ENCODE measurements around the gene SYCP3. TPM values are rescaled to one million over a fixed set of nuclear protein-coding genes. Genes with fewer than 3 reads are reported as not detected.
A peak's percentile ranks its signal among the peaks of the same experiment; 100 is the strongest.

Gene SYCP3
- total and polyA plus RNA-seq, 7 experiments from 2014 or later, result 0.23 to 0.87 (median 0.56) TPM; not detected in 2

DNA sequence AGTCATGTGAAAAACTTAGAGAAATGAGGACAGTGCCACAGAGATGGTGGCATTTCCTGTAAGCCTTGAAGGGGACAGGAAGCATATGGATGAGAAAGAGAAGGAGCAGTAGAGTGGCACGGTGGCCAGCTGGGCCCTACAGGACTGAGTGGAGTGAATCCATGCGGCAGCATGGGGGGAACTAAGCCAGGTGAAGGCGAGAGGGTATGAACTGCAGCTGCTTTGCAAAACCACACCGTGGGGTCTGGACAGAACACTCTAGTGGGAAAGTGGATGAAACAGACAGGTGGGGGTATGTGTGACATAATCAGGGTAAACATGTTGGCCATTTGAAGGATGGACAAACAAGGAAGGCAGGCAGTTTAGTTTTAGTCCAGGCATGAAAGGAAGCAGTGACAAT, 10.4 kb upstream of the SYCP3 start:
- Histone ChIP-seq H3K36me3 (ENCODE audit: control insufficient read depth in 2 of 3, insufficient read depth in 3 of 3, low read length in 3 of 3) (peaks cover 0 to 61% (median 7%) of the 10 kb centered on the region in 3 experiments), H3K4me1 (ENCODE audit: control insufficient read depth in 2 of 2, insufficient read depth in 2 of 2, low read length in 2 of 2) (no peaks in the 10 kb centered on the region)
- intact Hi-C loops (cut with micrococcal nuclease), result no loop called here

DNA sequence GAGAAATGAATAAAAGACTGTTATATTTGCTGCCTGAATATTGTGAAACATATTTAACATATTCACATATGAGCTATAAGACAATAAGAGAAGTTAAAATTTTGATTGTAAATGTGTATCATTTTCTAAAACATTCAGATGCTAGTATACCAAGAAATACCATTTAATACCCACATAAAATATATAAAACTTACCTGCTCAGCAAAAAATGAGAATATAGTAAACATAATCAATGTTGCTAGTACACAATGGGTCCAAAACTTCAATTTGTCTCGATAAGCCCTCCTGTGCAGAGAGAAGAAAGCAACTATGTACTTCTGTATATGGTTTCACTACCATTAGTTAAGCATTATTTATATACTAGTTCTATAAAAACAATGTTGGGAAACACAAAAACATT, 9.6 kb upstream of the SYCP3 start:
- no peaks in the 10 kb centered on the region for H3K9me3 Mint-ChIP-seq
- Histone ChIP-seq H3K4me3 (ENCODE audit: low read length) (no peak overlapping the region), H3K4me1 (ENCODE audit: control insufficient read depth in 2 of 2, insufficient read depth in 2 of 2, low read length in 2 of 2) (no peaks in the 10 kb centered on the region), H3K27ac (ENCODE audit: low read depth, low read length) (no peak overlapping the region), H3K27me3 (ENCODE audit: control insufficient read depth in 2 of 2, insufficient read depth in 2 of 2, low read length in 2 of 2) (no peaks in the 10 kb centered on the region), H3K9me3 (ENCODE audit: control insufficient read depth in 2 of 3, low read length in 3 of 3) (no peaks in the 10 kb centered on the region), H3K36me3 (ENCODE audit: control insufficient read depth in 2 of 3, insufficient read depth in 3 of 3, low read length in 3 of 3) (peaks cover 0 to 65% (median 7%) of the 10 kb centered on the region in 3 experiments)
- DNase-seq, result no peak
- ChIA-PET POLR2A (no interaction called here), CTCF (no interaction called here)
- peaks cover 0 to 5% (median 0%) of the 10 kb centered on the region in 7 donors for H3K4me1 Mint-ChIP-seq
- no peak overlapping the region for H3K27ac Mint-ChIP-seq
- ATAC-seq, result no peak
- H3K36me3 Mint-ChIP-seq, result peaks cover 10 to 54% (median 27%) of the 10 kb centered on the region in 5 donors
- H3K27me3 Mint-ChIP-seq, result no peaks in the 10 kb centered on the region
- no peak overlapping the region for H3K4me3 Mint-ChIP-seq
- intact Hi-C loops (cut with micrococcal nuclease), result no loop called here

More for the DNA sequence above, 10.4 kb upstream of the SYCP3 start:
- no peak for ATAC-seq
- POLR2A ChIA-PET, result no interaction called here
- Mint-ChIP-seq H3K27me3 (no peaks in the 10 kb centered on the region), H3K27ac (peak overlapping the region in 3 of 9 donors; percentile 16 to 76 (median 27)), H3K4me1 (peaks cover 0 to 5% (median 0%) of the 10 kb centered on the region in 7 donors), H3K36me3 (peaks cover 8 to 51% (median 27%) of the 10 kb centered on the region in 5 donors), H3K9me3 (no peaks in the 10 kb centered on the region), H3K4me3 (no peak overlapping the region)
- Histone ChIP-seq H3K27me3 (ENCODE audit: control insufficient read depth in 2 of 2, insufficient read depth in 2 of 2, low read length in 2 of 2) (no peaks in the 10 kb centered on the region), H3K27ac (ENCODE audit: low read depth, low read length) (no peak overlapping the region), H3K9me3 (ENCODE audit: control insufficient read depth in 2 of 3, low read length in 3 of 3) (no peaks in the 10 kb centered on the region), H3K4me3 (ENCODE audit: low read length) (no peak overlapping the region)
- CTCF ChIA-PET, result no interaction called here
- no peak for DNase-seq

DNA sequence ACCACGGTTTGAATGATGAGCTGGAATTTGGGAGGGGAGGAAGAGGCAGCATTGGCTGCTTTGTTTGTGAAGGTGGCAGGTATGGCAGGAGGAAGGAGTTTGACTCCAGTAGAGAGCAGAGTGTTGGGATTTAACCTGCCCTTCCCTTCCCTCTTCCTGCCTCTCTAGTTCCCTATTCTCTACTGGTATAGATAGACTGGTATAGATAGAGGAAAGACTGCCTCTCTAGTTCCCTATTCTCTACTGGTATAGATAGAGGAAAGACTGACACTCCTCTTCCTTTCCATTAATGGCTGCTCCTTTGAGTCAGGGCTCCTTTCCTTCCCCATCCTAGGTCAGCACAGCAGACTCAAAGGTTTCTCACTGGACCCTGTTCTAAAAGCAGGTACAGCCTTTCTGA, 8.4 kb upstream of the SYCP3 start:
- no peaks in the 10 kb centered on the region for H3K9me3 Mint-ChIP-seq
- Histone ChIP-seq H3K9me3 (ENCODE audit: control insufficient read depth in 2 of 3, low read length in 3 of 3) (no peaks in the 10 kb centered on the region), H3K27ac (ENCODE audit: low read depth, low read length) (no peak overlapping the region), H3K4me1 (ENCODE audit: control insufficient read depth in 2 of 2, insufficient read depth in 2 of 2, low read length in 2 of 2) (no peaks in the 10 kb centered on the region), H3K4me3 (ENCODE audit: low read length) (no peak overlapping the region), H3K36me3 (ENCODE audit: control insufficient read depth in 2 of 3, insufficient read depth in 3 of 3, low read length in 3 of 3) (peaks cover 0 to 70% (median 7%) of the 10 kb centered on the region in 3 experiments), H3K27me3 (ENCODE audit: control insufficient read depth in 2 of 2, insufficient read depth in 2 of 2, low read length in 2 of 2) (no peaks in the 10 kb centered on the region)
- H3K4me3 Mint-ChIP-seq, result peak overlapping the region in 1 of 10 donors; percentile 4
- H3K27me3 Mint-ChIP-seq, result no peaks in the 10 kb centered on the region
- POLR2A ChIA-PET, result no interaction called here
- peaks cover 0 to 11% (median 0%) of the 10 kb centered on the region in 7 donors for H3K4me1 Mint-ChIP-seq
- ATAC-seq (peak; percentile 50), DNase-seq (no peak)
- intact Hi-C loops (cut with micrococcal nuclease), result no loop called here
- CTCF ChIA-PET, result no interaction called here
- H3K36me3 Mint-ChIP-seq, result peaks cover 13 to 53% (median 20%) of the 10 kb centered on the region in 5 donors
- H3K27ac Mint-ChIP-seq, result peak overlapping the region in 2 of 9 donors; percentile 64 to 71

DNA sequence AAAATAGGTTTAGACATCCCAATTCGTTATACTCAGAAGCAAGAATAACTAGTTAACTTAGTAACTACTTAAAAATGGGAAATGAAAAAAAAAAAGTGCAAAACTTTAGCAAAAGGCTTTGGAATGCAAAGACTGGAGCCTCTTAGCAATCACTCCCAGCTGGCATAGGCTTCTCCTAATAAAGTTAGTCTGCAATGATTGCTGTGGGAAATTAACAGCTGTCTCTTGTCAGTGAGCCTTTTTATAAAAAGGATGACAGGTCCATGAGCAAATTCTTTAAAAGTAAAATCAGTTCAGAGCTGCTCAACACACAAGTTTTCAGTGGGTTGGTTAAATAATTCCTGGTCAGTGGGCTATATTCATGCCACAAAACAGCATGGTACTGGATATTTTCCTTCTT, 7.4 kb upstream of the SYCP3 start:
- peaks cover 0 to 69% (median 7%) of the 10 kb centered on the region in 3 experiments for H3K36me3 ChIP-seq (ENCODE audit: control insufficient read depth in 2 of 3, insufficient read depth in 3 of 3, low read length in 3 of 3)
- Mint-ChIP-seq H3K4me3 (no peak overlapping the region), H3K27me3 (no peaks in the 10 kb centered on the region), H3K4me1 (peaks cover 0 to 9% (median 0%) of the 10 kb centered on the region in 7 donors), H3K9me3 (no peaks in the 10 kb centered on the region), H3K36me3 (peaks cover 11 to 45% (median 17%) of the 10 kb centered on the region in 5 donors), H3K27ac (peak overlapping the region in 1 of 9 donors; percentile 28)
- ATAC-seq (no peak), DNase-seq (no peak)
- H3K9me3 ChIP-seq (ENCODE audit: control insufficient read depth in 2 of 3, low read length in 3 of 3), result no peaks in the 10 kb centered on the region
- intact Hi-C loops (cut with micrococcal nuclease), result no loop called here
- no peak overlapping the region for H3K27ac ChIP-seq (ENCODE audit: low read depth, low read length)
- ChIA-PET CTCF (interaction anchor here (0.7 kb wide), 1 partner anchor 96 kb away, joined by 3 read pairs; no protein-coding TSS in a partner anchor), POLR2A (interaction anchor here (0.6 kb wide), 1 partner anchor 47 kb away, joined by 3 read pairs; no protein-coding TSS in a partner anchor)
- no peak overlapping the region for H3K4me3 ChIP-seq (ENCODE audit: low read length)
- no peaks in the 10 kb centered on the region for H3K4me1 ChIP-seq (ENCODE audit: control insufficient read depth in 2 of 2, insufficient read depth in 2 of 2, low read length in 2 of 2)
- no peaks in the 10 kb centered on the region for H3K27me3 ChIP-seq (ENCODE audit: control insufficient read depth in 2 of 2, insufficient read depth in 2 of 2, low read length in 2 of 2)

DNA sequence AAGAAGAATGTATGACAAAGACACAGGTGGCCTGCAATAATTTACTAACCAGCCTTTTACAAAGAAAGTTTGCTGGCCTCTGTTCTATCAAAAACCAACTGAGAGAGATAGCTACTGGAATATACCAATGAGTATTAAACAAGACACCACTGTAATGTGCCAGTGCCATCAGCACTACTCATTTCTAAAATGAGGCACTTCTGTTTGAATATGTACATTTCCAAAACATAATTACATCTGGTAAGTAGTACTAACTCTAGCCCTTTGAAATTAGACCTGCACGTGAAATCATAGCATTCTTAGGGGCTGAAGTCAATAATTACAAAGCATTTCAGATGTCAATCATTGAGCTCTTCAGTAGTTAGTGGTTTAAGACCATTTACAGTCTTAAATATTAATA, 6.9 kb upstream of the SYCP3 start:
- H3K4me1 ChIP-seq (ENCODE audit: control insufficient read depth in 2 of 2, insufficient read depth in 2 of 2, low read length in 2 of 2), result no peaks in the 10 kb centered on the region
- no peak overlapping the region for H3K4me3 Mint-ChIP-seq
- H3K4me1 Mint-ChIP-seq, result peaks cover 0 to 9% (median 0%) of the 10 kb centered on the region in 7 donors
- no peaks in the 10 kb centered on the region for H3K9me3 Mint-ChIP-seq
- DNase-seq (no peak), ATAC-seq (no peak)
- no peak overlapping the region for H3K4me3 ChIP-seq (ENCODE audit: low read length)
- peaks cover 11 to 41% (median 16%) of the 10 kb centered on the region in 5 donors for H3K36me3 Mint-ChIP-seq
- no peak overlapping the region for H3K27ac ChIP-seq (ENCODE audit: low read depth, low read length)
- H3K27ac Mint-ChIP-seq, result no peak overlapping the region
- intact Hi-C loops (cut with micrococcal nuclease), result no loop called here
- no peaks in the 10 kb centered on the region for H3K27me3 ChIP-seq (ENCODE audit: control insufficient read depth in 2 of 2, insufficient read depth in 2 of 2, low read length in 2 of 2)
- H3K36me3 ChIP-seq (ENCODE audit: control insufficient read depth in 2 of 3, insufficient read depth in 3 of 3, low read length in 3 of 3), result peaks cover 0 to 64% (median 7%) of the 10 kb centered on the region in 3 experiments
- H3K27me3 Mint-ChIP-seq, result no peaks in the 10 kb centered on the region
- no peaks in the 10 kb centered on the region for H3K9me3 ChIP-seq (ENCODE audit: control insufficient read depth in 2 of 3, low read length in 3 of 3)
- ChIA-PET POLR2A (no interaction called here), CTCF (interaction anchor here (0.7 kb wide), 1 partner anchor 97 kb away, joined by 3 read pairs; no protein-coding TSS in a partner anchor)

DNA sequence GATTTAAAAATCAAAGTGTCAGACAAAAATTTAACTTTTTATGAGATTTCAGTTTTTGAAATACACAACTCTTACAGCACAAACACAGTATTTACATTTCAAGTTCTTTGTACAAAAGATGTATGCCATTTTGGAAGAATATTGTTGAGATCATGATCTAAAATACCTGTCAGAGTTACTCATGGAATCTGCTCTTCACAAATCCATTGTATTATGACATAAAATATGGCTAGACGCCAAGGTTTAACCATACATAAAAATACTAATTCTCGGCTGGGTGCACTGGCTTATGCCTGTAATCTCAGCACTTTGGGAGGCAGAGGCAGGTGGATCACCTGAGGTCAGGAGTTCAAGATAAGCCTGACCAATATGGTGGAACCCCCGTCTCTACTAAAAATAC, 6.2 kb upstream of the SYCP3 start:
- ATAC-seq (no peak), DNase-seq (no peak)
- Histone ChIP-seq H3K27me3 (ENCODE audit: control insufficient read depth in 2 of 2, insufficient read depth in 2 of 2, low read length in 2 of 2) (no peaks in the 10 kb centered on the region), H3K9me3 (ENCODE audit: control insufficient read depth in 2 of 3, low read length in 3 of 3) (no peaks in the 10 kb centered on the region), H3K36me3 (ENCODE audit: control insufficient read depth in 2 of 3, insufficient read depth in 3 of 3, low read length in 3 of 3) (peaks cover 0 to 57% (median 7%) of the 10 kb centered on the region in 3 experiments), H3K4me3 (ENCODE audit: low read length) (no peak overlapping the region), H3K27ac (ENCODE audit: low read depth, low read length) (no peak overlapping the region), H3K4me1 (ENCODE audit: control insufficient read depth in 2 of 2, insufficient read depth in 2 of 2, low read length in 2 of 2) (no peaks in the 10 kb centered on the region)
- peak overlapping the region in 4 of 9 donors; percentile 2 to 49 (median 4) for H3K27ac Mint-ChIP-seq
- no peaks in the 10 kb centered on the region for H3K27me3 Mint-ChIP-seq
- no peaks in the 10 kb centered on the region for H3K9me3 Mint-ChIP-seq
- H3K4me1 Mint-ChIP-seq, result peaks cover 0 to 9% (median 0%) of the 10 kb centered on the region in 7 donors
- intact Hi-C loops (cut with micrococcal nuclease), result no loop called here
- peaks cover 9 to 35% (median 11%) of the 10 kb centered on the region in 5 donors for H3K36me3 Mint-ChIP-seq
- H3K4me3 Mint-ChIP-seq, result no peak overlapping the region
- CTCF ChIA-PET, result no interaction called here
- POLR2A ChIA-PET, result no interaction called here

Data from naive thymus-derived CD4-positive, alpha-beta T cell (primary cell).